ENCODE data around the gene FIG4.

GRCh38 chr6:109870089-109870410, 179.0 kb downstream of the FIG4 start:
- TF ChIP-seq CTCF (conservative IDR thresholded peaks at IDR 0.05; ENCODE audit: low read length) (no peak), EZH2phosphoT487 (IDR thresholded peaks at IDR 0.05; ENCODE audit: borderline replicate concordance) (no peak)
